Keratinocyte (primary cell): ENCODE data around the gene NRG2. TPM values are rescaled to one million over a fixed set of nuclear protein-coding genes. Genes with fewer than 3 reads are reported as not detected.

ENCODE experiments used
- DNase-seq: peaks from one replicate; pipeline ENCODE4 v3.0.0-alpha.2; 2011; ENCODE audit warnings: low read depth, missing footprints, low spot score
- FAIRE-seq: peaks from 2 replicates; lab custom pipeline; 2011; peaks lifted over from hg19 to GRCh38; lab: Jason Lieb, UNC
- H2AFZ ChIP-seq: 2 replicates; pipeline ENCODE4 v1.6.0; 2012; ENCODE audit warnings: low read length, control low read depth, inconsistent platforms; ENCODE audit not compliant: control insufficient read depth
- H3K27ac ChIP-seq: 2 replicates; pipeline ENCODE4 v1.5.1; 2011; ENCODE audit warnings: low read length; ENCODE audit not compliant: control insufficient read depth, insufficient read depth
- H3K27me3 ChIP-seq: 3 replicates; pipeline ENCODE4 v1.6.0; 2011; ENCODE audit warnings: low read length; ENCODE audit not compliant: control insufficient read depth, insufficient read depth; ENCODE audit errors: extremely low read depth
- H3K36me3 ChIP-seq, 2 experiments: 2 replicates in 1 of 2; 3 replicates in 1 of 2; pipeline ENCODE4 v1.5.1; 2011; ENCODE audit warnings: low read length in 2 of 2, mild to moderate bottlenecking in 1 of 2; ENCODE audit not compliant: control insufficient read depth in 2 of 2, insufficient read depth in 2 of 2; ENCODE audit errors: extremely low read depth in 1 of 2
- H3K4me1 ChIP-seq: 3 replicates; pipeline ENCODE4 v1.5.1; 2011; ENCODE audit warnings: low read length; ENCODE audit not compliant: control insufficient read depth, insufficient read depth; ENCODE audit errors: extremely low read depth
- H3K4me2 ChIP-seq: 3 replicates; pipeline ENCODE4 v1.6.0; 2011; ENCODE audit warnings: low read depth, low read length; ENCODE audit not compliant: control insufficient read depth, insufficient read depth; ENCODE audit errors: extremely low read depth
- H3K4me3 ChIP-seq, 3 experiments: fragments of 200-600 bp in 1 of 3; sonication (generic) in 1 of 3; 2 replicates in 2 of 3; 3 replicates in 1 of 3; pipeline ENCODE4 v1.5.1; 2011 to 2016; ENCODE audit warnings: low read length in 3 of 3, mild to moderate bottlenecking in 3 of 3, control low read depth in 2 of 3, inconsistent platforms in 1 of 3, low read depth in 1 of 3, mixed read lengths in 1 of 3, mixed run types in 1 of 3, moderate library complexity in 1 of 3; ENCODE audit not compliant: control insufficient read depth in 2 of 3, insufficient read depth in 2 of 3; ENCODE audit errors: extremely low read depth in 1 of 3
- H3K79me2 ChIP-seq: 2 replicates; pipeline ENCODE4 v1.6.0; 2012; ENCODE audit warnings: low read length; ENCODE audit not compliant: control insufficient read depth, insufficient read depth
- H3K9ac ChIP-seq: 3 replicates; pipeline ENCODE4 v1.6.0; 2011; ENCODE audit warnings: low read length; ENCODE audit not compliant: control insufficient read depth, insufficient read depth; ENCODE audit errors: extremely low read depth
- H3K9me1 ChIP-seq: 3 replicates; pipeline ENCODE4 v1.6.0; 2011; ENCODE audit warnings: low read length; ENCODE audit not compliant: control insufficient read depth, insufficient read depth; ENCODE audit errors: extremely low read depth
- H3K9me3 ChIP-seq: 2 replicates; pipeline ENCODE4 v1.5.1; 2012; ENCODE audit warnings: low read depth, low read length; ENCODE audit not compliant: control insufficient read depth
- H4K20me1 ChIP-seq: 3 replicates; pipeline ENCODE4 v1.6.0; 2011; ENCODE audit warnings: low read length; ENCODE audit not compliant: control insufficient read depth, insufficient read depth; ENCODE audit errors: extremely low read depth
- EZH2 ChIP-seq: IDR thresholded peaks from one replicate; pipeline ENCODE4 v1.6.1; 2012; ENCODE audit warnings: inconsistent platforms, mild to moderate bottlenecking, low read length, moderate library complexity
- dilution Hi-C: fragments of 300-500 bp; cut with MboI; formaldehyde crosslinking; loops from one replicate; pipeline ENCODE4 v1.7.0; 2020; ENCODE audit warnings: low sequenced_read_pairs; ENCODE audit not compliant: extremely low pct_ligation_motif_present
- polyA plus RNA-seq, 5 experiments: library from polyadenylated mRNA; depleted of rRNA in 3 of 5; stranded (reverse) in 3 of 5; stranded (forward) in 1 of 5; unstranded in 1 of 5; fragments of >200 nt; gene quantifications; 1 replicate in 1 of 5; 2 replicates in 3 of 5; 3 replicates in 1 of 5; pipeline versions ENCODE4 v1.2.1 to v1.2.3, GENCODE V29; 2011 to 2012; ENCODE audit warnings: missing spikeins in 2 of 5, low read depth in 1 of 5, low replicate concordance in 1 of 5
- TF ChIP-seq, protein P1 (sequence below), 3 experiments: IDR thresholded peaks in 1 of 3; conservative IDR thresholded peaks in 1 of 3; optimal IDR thresholded peaks in 1 of 3; 2 replicates in 2 of 3; 3 replicates in 1 of 3; pipeline versions ENCODE3 to v1.5.1; 2011; ENCODE audit warnings: low read length in 3 of 3, mild to moderate bottlenecking in 3 of 3, moderate library complexity in 2 of 3, control low read depth in 1 of 3, inconsistent platforms in 1 of 3; ENCODE audit not compliant: insufficient read depth in 2 of 3; ENCODE audit errors: extremely low read depth in 1 of 3

NRG2 gene
- polyA plus RNA-seq, 1 donor (not counting 4 experiments of a cell fraction or from before 2014, with no cell fraction given), result 0.13 TPM

DNA sequence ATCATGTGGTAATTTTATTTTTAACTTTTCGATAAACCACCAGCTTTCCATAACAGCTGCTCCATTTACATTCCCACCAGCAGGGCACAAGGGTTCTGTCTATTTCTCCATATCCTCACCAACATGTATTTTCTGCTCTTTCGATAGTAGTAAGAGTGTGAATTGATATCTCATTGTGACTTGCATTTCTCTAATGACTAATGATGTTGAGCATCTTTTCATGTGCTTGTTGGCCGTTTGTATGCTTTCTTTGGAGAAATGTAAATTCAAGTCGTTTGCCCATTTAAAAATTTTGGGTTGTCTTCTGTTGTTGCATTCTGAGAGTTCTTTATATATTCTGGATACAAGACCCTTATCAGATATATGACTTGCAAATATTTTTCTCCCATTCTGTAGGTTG, 201.6 kb downstream of the NRG2 start:
- Histone ChIP-seq H4K20me1 (no peaks in the 10 kb centered on the region), H3K79me2 (no peaks in the 10 kb centered on the region), H3K9me1 (no peaks in the 10 kb centered on the region), H2AFZ (no peak overlapping the region), H3K9me3 (no peaks in the 10 kb centered on the region), H3K4me1 (no peaks in the 10 kb centered on the region), H3K27ac (no peak overlapping the region), H3K36me3 (no peaks in the 10 kb centered on the region), H3K4me3 (no peak overlapping the region), H3K9ac (no peak overlapping the region), H3K4me2 (no peak overlapping the region), H3K27me3 (no peaks in the 10 kb centered on the region)
- no peak for TF ChIP-seq EZH2
- TF ChIP-seq, protein P1, sequence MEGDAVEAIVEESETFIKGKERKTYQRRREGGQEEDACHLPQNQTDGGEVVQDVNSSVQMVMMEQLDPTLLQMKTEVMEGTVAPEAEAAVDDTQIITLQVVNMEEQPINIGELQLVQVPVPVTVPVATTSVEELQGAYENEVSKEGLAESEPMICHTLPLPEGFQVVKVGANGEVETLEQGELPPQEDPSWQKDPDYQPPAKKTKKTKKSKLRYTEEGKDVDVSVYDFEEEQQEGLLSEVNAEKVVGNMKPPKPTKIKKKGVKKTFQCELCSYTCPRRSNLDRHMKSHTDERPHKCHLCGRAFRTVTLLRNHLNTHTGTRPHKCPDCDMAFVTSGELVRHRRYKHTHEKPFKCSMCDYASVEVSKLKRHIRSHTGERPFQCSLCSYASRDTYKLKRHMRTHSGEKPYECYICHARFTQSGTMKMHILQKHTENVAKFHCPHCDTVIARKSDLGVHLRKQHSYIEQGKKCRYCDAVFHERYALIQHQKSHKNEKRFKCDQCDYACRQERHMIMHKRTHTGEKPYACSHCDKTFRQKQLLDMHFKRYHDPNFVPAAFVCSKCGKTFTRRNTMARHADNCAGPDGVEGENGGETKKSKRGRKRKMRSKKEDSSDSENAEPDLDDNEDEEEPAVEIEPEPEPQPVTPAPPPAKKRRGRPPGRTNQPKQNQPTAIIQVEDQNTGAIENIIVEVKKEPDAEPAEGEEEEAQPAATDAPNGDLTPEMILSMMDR (optimal IDR thresholded peaks at IDR 0.05 in 1 of 3, IDR thresholded peaks at IDR 0.05 in 1 of 3, conservative IDR thresholded peaks at IDR 0.05 in 1 of 3; ENCODE audit: extremely low read depth in 1 of 3, insufficient read depth in 2 of 3, low read length in 3 of 3), result no peak
- DNase-seq (no peak), FAIRE-seq (no peak)
- dilution Hi-C loops, result loop anchor here (25.0 kb wide), 1 partner anchor 121 kb away; no protein-coding TSS in a partner anchor

GRCh38 chr5:139839918-139840317, 203.2 kb downstream of the NRG2 start:
- no peaks in the 10 kb centered on the region for H3K4me1 ChIP-seq
- H3K27me3 ChIP-seq, result no peaks in the 10 kb centered on the region
- no peak overlapping the region for H3K4me2 ChIP-seq
- no peak overlapping the region for H2AFZ ChIP-seq
- H3K9me1 ChIP-seq, result no peaks in the 10 kb centered on the region
- H4K20me1 ChIP-seq, result no peaks in the 10 kb centered on the region
- FAIRE-seq (no peak), DNase-seq (no peak)
- H3K9ac ChIP-seq, result no peak overlapping the region
- H3K9me3 ChIP-seq, result no peaks in the 10 kb centered on the region
- dilution Hi-C loops, result loop anchor here (25.0 kb wide), 1 partner anchor 122 kb away; no protein-coding TSS in a partner anchor
- TF ChIP-seq, protein P1 (optimal IDR thresholded peaks at IDR 0.05 in 1 of 3, IDR thresholded peaks at IDR 0.05 in 1 of 3, conservative IDR thresholded peaks at IDR 0.05 in 1 of 3; ENCODE audit: extremely low read depth in 1 of 3, insufficient read depth in 2 of 3, low read length in 3 of 3), result no peak
- TF ChIP-seq EZH2, result no peak
- H3K36me3 ChIP-seq, result no peaks in the 10 kb centered on the region
- H3K27ac ChIP-seq, result no peak overlapping the region
- no peak overlapping the region for H3K4me3 ChIP-seq
- H3K79me2 ChIP-seq, result no peaks in the 10 kb centered on the region
